ENCODE data around the gene UVRAG.

UVRAG gene

DNA sequence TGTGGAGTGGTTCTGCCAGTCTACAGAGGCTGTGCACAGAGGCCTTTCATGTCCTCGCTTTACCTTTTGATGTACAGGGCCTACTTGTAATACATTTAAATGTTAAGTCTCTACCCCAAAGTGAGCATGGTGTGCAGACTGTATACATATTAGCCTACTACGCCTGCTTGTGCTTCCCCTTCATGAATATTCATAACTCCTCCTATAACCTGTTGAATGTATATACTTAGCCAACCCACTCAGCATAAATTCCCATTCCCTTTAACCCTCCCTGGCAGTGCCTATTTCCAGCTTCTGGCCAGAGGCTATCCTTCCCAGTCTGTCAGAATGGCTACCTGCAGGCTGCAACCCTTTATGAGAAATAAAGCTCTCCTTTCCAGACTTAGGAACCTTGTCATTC lies 275.2 kb downstream of the UVRAG start:
- Histone ChIP-seq H3K18ac (ENCODE audit: low read length) (no peak overlapping the region), H3K4ac (ENCODE audit: low read length) (no peak overlapping the region), H3K27me3 (ENCODE audit: control insufficient read depth in 3 of 3, insufficient read depth in 3 of 3, low read depth in 1 of 3, low read length in 3 of 3) (no peaks in the 10 kb centered on the region), H3K23ac (ENCODE audit: low read depth, low read length, poor library complexity) (no peak overlapping the region), H3K36me3 (replicated peaks in 1 of 2; ENCODE audit: control insufficient read depth in 2 of 2, insufficient read depth in 2 of 2, low read length in 2 of 2) (no peaks in the 10 kb centered on the region), H4K8ac (ENCODE audit: low read depth, low read length) (no peak overlapping the region), H2BK5ac (ENCODE audit: low read length) (no peak overlapping the region), H3K27ac (replicated peaks; ENCODE audit: low read length) (no peak overlapping the region), H3K9ac (ENCODE audit: low read depth, low read length, poor library complexity) (no peak overlapping the region), H3K14ac (ENCODE audit: low read length) (no peak overlapping the region), H2AFZ (ENCODE audit: low read length) (no peak overlapping the region), H4K91ac (ENCODE audit: low read depth, low read length, poor library complexity) (no peak overlapping the region), H3K9me3 (replicated peaks in 1 of 2; ENCODE audit: control insufficient read depth in 2 of 2, insufficient read depth in 1 of 2, low read depth in 1 of 2, low read length in 2 of 2) (peaks cover 0 to 14% of the 10 kb centered on the region in 2 donors), H2BK15ac (ENCODE audit: low read length) (no peak overlapping the region), H2BK12ac (ENCODE audit: low read length) (no peak overlapping the region), H3K79me1 (ENCODE audit: low read depth, low read length) (no peaks in the 10 kb centered on the region), H3K4me1 (ENCODE audit: control insufficient read depth in 2 of 2, insufficient read depth in 1 of 2, low read depth in 1 of 2, low read length in 2 of 2) (peaks cover 2 to 7% of the 10 kb centered on the region in 2 donors), H3K4me2 (ENCODE audit: insufficient read depth, low read length, poor library complexity, severe bottlenecking) (no peak overlapping the region), H3K4me3 (ENCODE audit: low read length in 2 of 2) (no peak overlapping the region), H2AK5ac (ENCODE audit: low read depth, low read length) (no peak overlapping the region), H2BK120ac (ENCODE audit: low read depth, low read length) (no peak overlapping the region)
- DNase-seq (ENCODE audit: low spot score), result no peak
- no CpG with 5 or more reads among the region's 2 CpGs for WGBS, 2 donors (ENCODE audit: extremely low coverage in 2 of 2, insufficient read length in 2 of 2, insufficient replicate concordance in 1 of 2)

- Histone ChIP-seq H2BK5ac (ENCODE audit: low read length) (no peak overlapping the region), H3K4ac (ENCODE audit: low read length) (no peak overlapping the region), H3K36me3 (replicated peaks in 1 of 2; ENCODE audit: control insufficient read depth in 2 of 2, insufficient read depth in 2 of 2, low read length in 2 of 2) (no peaks in the 10 kb centered on the region), H3K9me3 (replicated peaks in 1 of 2; ENCODE audit: control insufficient read depth in 2 of 2, insufficient read depth in 1 of 2, low read depth in 1 of 2, low read length in 2 of 2) (peaks cover 0 to 14% of the 10 kb centered on the region in 2 donors), H3K23ac (ENCODE audit: low read depth, low read length, poor library complexity) (no peak overlapping the region), H3K18ac (ENCODE audit: low read length) (no peak overlapping the region), H3K14ac (ENCODE audit: low read length) (no peak overlapping the region), H3K79me1 (ENCODE audit: low read depth, low read length) (no peaks in the 10 kb centered on the region), H3K27me3 (ENCODE audit: control insufficient read depth in 3 of 3, insufficient read depth in 3 of 3, low read depth in 1 of 3, low read length in 3 of 3) (no peaks in the 10 kb centered on the region), H2BK12ac (ENCODE audit: low read length) (no peak overlapping the region), H4K8ac (ENCODE audit: low read depth, low read length) (no peak overlapping the region), H3K9ac (ENCODE audit: low read depth, low read length, poor library complexity) (no peak overlapping the region), H4K91ac (ENCODE audit: low read depth, low read length, poor library complexity) (no peak overlapping the region), H3K4me3 (ENCODE audit: low read length in 2 of 2) (no peak overlapping the region), H2AK5ac (ENCODE audit: low read depth, low read length) (no peak overlapping the region), H2BK15ac (ENCODE audit: low read length) (no peak overlapping the region), H2BK120ac (ENCODE audit: low read depth, low read length) (no peak overlapping the region), H3K27ac (replicated peaks; ENCODE audit: low read length) (no peak overlapping the region), H2AFZ (ENCODE audit: low read length) (no peak overlapping the region), H3K4me1 (ENCODE audit: control insufficient read depth in 2 of 2, insufficient read depth in 1 of 2, low read depth in 1 of 2, low read length in 2 of 2) (peaks cover under 1 to 2% of the 10 kb centered on the region in 2 donors), H3K4me2 (ENCODE audit: insufficient read depth, low read length, poor library complexity, severe bottlenecking) (no peak overlapping the region)
- WGBS, 2 donors (ENCODE audit: extremely low coverage in 2 of 2, insufficient read length in 2 of 2, insufficient replicate concordance in 1 of 2), result no CpG with 5 or more reads among the region's 1 CpG
- DNase-seq (ENCODE audit: low spot score), result no peak
These were observed 275.8 kb downstream of the UVRAG start for GRCh38 chr11:76090821-76091220.

GRCh38 chr11:76094740-76095139 lies 279.7 kb downstream of the UVRAG start:
- Histone ChIP-seq H3K36me3 (replicated peaks in 1 of 2; ENCODE audit: control insufficient read depth in 2 of 2, insufficient read depth in 2 of 2, low read length in 2 of 2) (no peaks in the 10 kb centered on the region), H3K4me2 (ENCODE audit: insufficient read depth, low read length, poor library complexity, severe bottlenecking) (no peak overlapping the region), H3K4me1 (ENCODE audit: control insufficient read depth in 2 of 2, insufficient read depth in 1 of 2, low read depth in 1 of 2, low read length in 2 of 2) (no peaks in the 10 kb centered on the region), H3K18ac (ENCODE audit: low read length) (no peak overlapping the region), H2AFZ (ENCODE audit: low read length) (no peak overlapping the region), H4K8ac (ENCODE audit: low read depth, low read length) (no peak overlapping the region), H3K23ac (ENCODE audit: low read depth, low read length, poor library complexity) (no peak overlapping the region), H3K14ac (ENCODE audit: low read length) (no peak overlapping the region), H3K4ac (ENCODE audit: low read length) (no peak overlapping the region), H2BK15ac (ENCODE audit: low read length) (no peak overlapping the region), H3K4me3 (ENCODE audit: low read length in 2 of 2) (no peak overlapping the region), H2BK12ac (ENCODE audit: low read length) (no peak overlapping the region), H3K27me3 (ENCODE audit: control insufficient read depth in 3 of 3, insufficient read depth in 3 of 3, low read depth in 1 of 3, low read length in 3 of 3) (no peaks in the 10 kb centered on the region), H3K27ac (replicated peaks; ENCODE audit: low read length) (no peak overlapping the region), H2AK5ac (ENCODE audit: low read depth, low read length) (no peak overlapping the region), H4K91ac (ENCODE audit: low read depth, low read length, poor library complexity) (no peak overlapping the region), H2BK5ac (ENCODE audit: low read length) (no peak overlapping the region), H2BK120ac (ENCODE audit: low read depth, low read length) (no peak overlapping the region), H3K9me3 (replicated peaks in 1 of 2; ENCODE audit: control insufficient read depth in 2 of 2, insufficient read depth in 1 of 2, low read depth in 1 of 2, low read length in 2 of 2) (peaks cover 0 to 14% of the 10 kb centered on the region in 2 donors), H3K9ac (ENCODE audit: low read depth, low read length, poor library complexity) (no peak overlapping the region), H3K79me1 (ENCODE audit: low read depth, low read length) (no peaks in the 10 kb centered on the region)
- no CpG with 5 or more reads among the region's 4 CpGs for WGBS, 2 donors (ENCODE audit: extremely low coverage in 2 of 2, insufficient read length in 2 of 2, insufficient replicate concordance in 1 of 2)
- no peak for DNase-seq (ENCODE audit: low spot score)

- no peak overlapping the region for H2BK5ac ChIP-seq (ENCODE audit: low read length)
- H3K18ac ChIP-seq (ENCODE audit: low read length), result no peak overlapping the region
- DNase-seq (ENCODE audit: low spot score), result no peak
- H3K9me3 ChIP-seq (replicated peaks in 1 of 2; ENCODE audit: control insufficient read depth in 2 of 2, insufficient read depth in 1 of 2, low read depth in 1 of 2, low read length in 2 of 2), result peaks cover 0 to 4% of the 10 kb centered on the region in 2 donors
- no peak overlapping the region for H2BK15ac ChIP-seq (ENCODE audit: low read length)
- H3K4me2 ChIP-seq (ENCODE audit: insufficient read depth, low read length, poor library complexity, severe bottlenecking), result no peak overlapping the region
- no peak overlapping the region for H2AK5ac ChIP-seq (ENCODE audit: low read depth, low read length)
- H2BK120ac ChIP-seq (ENCODE audit: low read depth, low read length), result no peak overlapping the region
- H3K79me1 ChIP-seq (ENCODE audit: low read depth, low read length), result no peaks in the 10 kb centered on the region
- H3K27me3 ChIP-seq (ENCODE audit: control insufficient read depth in 3 of 3, insufficient read depth in 3 of 3, low read depth in 1 of 3, low read length in 3 of 3), result no peaks in the 10 kb centered on the region
- H2BK12ac ChIP-seq (ENCODE audit: low read length), result no peak overlapping the region
- no peak overlapping the region for H3K14ac ChIP-seq (ENCODE audit: low read length)
- no peak overlapping the region for H4K91ac ChIP-seq (ENCODE audit: low read depth, low read length, poor library complexity)
- H3K9ac ChIP-seq (ENCODE audit: low read depth, low read length, poor library complexity), result no peak overlapping the region
- no peak overlapping the region for H3K4me3 ChIP-seq (ENCODE audit: low read length in 2 of 2)
- no peak overlapping the region for H2AFZ ChIP-seq (ENCODE audit: low read length)
- H3K23ac ChIP-seq (ENCODE audit: low read depth, low read length, poor library complexity), result no peak overlapping the region
- no peak overlapping the region for H4K8ac ChIP-seq (ENCODE audit: low read depth, low read length)
- H3K4me1 ChIP-seq (ENCODE audit: control insufficient read depth in 2 of 2, insufficient read depth in 1 of 2, low read depth in 1 of 2, low read length in 2 of 2), result no peaks in the 10 kb centered on the region
- H3K27ac ChIP-seq (replicated peaks; ENCODE audit: low read length), result no peak overlapping the region
- H3K36me3 ChIP-seq (replicated peaks in 1 of 2; ENCODE audit: control insufficient read depth in 2 of 2, insufficient read depth in 2 of 2, low read length in 2 of 2), result no peaks in the 10 kb centered on the region
- H3K4ac ChIP-seq (ENCODE audit: low read length), result no peak overlapping the region
These were observed 280.9 kb downstream of the UVRAG start for GRCh38 chr11:76095891-76096290.

All from neuronal stem cell (in vitro differentiated cells).